Left cardiac atrium (tissue), 4 donors: ENCODE results near the gene RXFP4. TPM values are rescaled to one million over a fixed set of nuclear protein-coding genes. Genes with fewer than 3 reads are reported as not detected.
"Not testable (repeated sequence)": the region's sequence is repeated elsewhere in the genome, so short reads cannot be mapped to it uniquely, and the experiment has no call there.

Source experiments
- ATAC-seq, 2 donors: fragments of 200-7000 bp; cut with Tn5 transposase; one replicate each; pipeline ENCODE4 v1.9.1; 2020; ENCODE audit warnings: mild to moderate bottlenecking in 2 of 2, moderate library complexity in 2 of 2
- DNase-seq: peaks from one replicate; pipeline ENCODE4 v3.0.0-alpha.2; 2020
- intact Hi-C, 2 donors: fragments of 100-400 bp; cut with DNase I; formaldehyde crosslinking; loops; one replicate each; pipeline versions ENCODE4 v1.14.1 to v1.15.1; 2022 to 2023
- total RNA-seq, 2 donors: library from RNA; stranded (reverse); fragmentation: NEBNext Ultra II Directional; extraction: Animal tissue kit (Norgen Biotek cat#: 25700); gene quantifications; one replicate each; pipeline ENCODE4 v1.2.1, GENCODE V29; 2021
- donor health status: DM: no; HTN: yes; CAD: no.
- donor health status: DM: no; HTN: yes; CAD: no; lungs with severe emphysema.
- donor health status: DM: yes; HTN: yes; CAD: no.
- donor health status: Dilated cardiomyopathy.

The RXFP4 gene
- total RNA-seq, 2 donors from 2014 or later, result not detected

GRCh38 chr1:155919801-155920200 lies 21.6 kb upstream of the RXFP4 start:
- intact Hi-C loops, result no loop called here
- DNase-seq (no peak), ATAC-seq (no peak)

DNA sequence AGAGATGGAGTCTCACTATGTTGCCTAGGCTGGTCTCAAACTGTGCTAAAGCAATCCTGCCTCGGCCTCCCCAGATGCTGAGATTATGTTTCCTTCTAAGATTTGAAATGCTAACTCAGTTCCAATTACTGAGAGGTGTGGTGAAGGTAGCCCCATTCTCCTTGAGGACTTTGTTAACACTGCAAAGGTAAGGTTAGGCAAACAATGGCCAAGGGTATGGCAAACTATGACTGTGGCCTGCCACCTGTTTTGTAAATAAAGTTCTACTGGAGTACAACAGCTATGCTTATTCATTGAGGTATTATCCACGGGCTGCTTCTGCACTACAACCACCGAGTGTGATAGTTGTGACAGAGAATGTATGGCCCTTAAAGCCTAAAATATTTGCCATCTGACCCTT lies 20.7 kb upstream of the RXFP4 start:
- intact Hi-C loops, result no loop called here
- DNase-seq (no peak), ATAC-seq (no peak)

DNA sequence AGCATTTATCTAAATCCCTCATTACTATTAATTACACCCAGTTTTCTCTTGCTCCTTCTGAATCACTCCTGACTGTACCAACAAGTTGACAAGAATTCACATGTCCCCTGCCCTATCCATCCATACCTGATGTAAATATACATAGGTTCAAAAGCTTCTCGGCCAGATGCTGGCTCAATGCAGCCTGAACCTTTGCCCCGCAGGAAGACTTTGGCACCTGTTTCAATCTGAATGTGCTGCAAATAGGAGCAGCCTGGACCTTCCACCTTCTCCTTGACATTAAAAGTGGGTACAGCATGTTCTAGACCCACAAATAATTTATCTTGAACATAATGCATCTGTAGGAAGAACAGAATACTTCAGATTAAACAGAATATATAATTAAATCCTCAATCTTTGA lies 15.9 kb upstream of the RXFP4 start:
- ATAC-seq, result no peak
- no peak for DNase-seq
- intact Hi-C loops, result no loop called here

DNA sequence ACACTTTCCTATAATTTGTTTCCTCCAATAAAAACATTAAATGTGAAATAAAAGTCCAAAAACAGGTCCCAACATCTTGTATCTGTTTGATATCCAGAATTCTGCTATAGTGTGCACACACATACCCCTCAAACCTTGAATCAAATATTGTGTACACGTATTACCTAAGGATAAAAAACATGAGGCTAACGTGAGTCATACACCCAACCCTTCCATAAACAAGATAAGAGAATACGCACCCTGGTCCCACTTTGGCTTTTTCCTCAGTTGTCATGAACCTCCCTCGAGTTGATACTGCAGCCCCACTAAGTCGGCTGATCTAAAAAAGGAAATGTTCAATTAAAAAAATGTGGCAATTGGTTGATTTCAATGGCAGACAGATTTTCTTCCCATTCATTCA lies 12.4 kb upstream of the RXFP4 start:
- ATAC-seq (no peak), DNase-seq (no peak)
- intact Hi-C loops, result no loop called here

- DNase-seq, ATAC-seq, intact Hi-C loops: not testable (repeated sequence)
Observed at GRCh38 chr1:155930725-155931124, 10.7 kb upstream of the RXFP4 start.

DNA sequence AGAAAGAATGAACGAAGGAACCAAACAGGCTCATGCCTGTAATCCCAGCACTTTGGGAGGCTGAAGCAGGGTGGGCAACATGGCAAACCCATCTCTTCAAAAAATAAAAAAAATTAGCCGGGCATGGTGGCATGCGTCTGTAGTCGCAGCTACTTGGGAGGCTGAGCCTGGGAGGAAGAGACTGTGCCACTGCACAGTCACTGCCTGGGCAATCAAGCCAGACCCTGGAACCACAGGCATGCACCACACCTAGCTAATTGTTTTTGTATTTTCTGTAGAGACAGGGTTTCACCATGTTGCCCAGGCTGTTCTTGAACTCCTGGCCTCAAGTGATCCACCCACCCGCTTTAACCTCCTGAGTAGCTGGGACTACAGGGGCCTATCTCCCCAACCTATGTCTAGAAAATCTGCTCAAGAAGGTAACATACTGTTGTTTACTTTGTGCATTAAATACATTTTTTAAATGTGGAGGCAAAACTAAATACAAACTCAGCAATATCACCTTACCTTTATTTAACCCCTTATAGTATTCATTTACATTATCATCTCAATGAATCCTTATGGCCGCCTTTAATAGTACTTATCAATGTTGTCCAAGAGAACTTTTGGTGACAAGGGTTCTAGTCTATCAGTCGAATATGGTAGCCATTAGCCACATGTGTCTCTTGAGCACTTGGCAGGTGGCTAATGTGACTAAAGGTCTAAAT lies 10.0 kb upstream of the RXFP4 start:
- intact Hi-C loops, result no loop called here
- ATAC-seq (no peak), DNase-seq (no peak)

DNA sequence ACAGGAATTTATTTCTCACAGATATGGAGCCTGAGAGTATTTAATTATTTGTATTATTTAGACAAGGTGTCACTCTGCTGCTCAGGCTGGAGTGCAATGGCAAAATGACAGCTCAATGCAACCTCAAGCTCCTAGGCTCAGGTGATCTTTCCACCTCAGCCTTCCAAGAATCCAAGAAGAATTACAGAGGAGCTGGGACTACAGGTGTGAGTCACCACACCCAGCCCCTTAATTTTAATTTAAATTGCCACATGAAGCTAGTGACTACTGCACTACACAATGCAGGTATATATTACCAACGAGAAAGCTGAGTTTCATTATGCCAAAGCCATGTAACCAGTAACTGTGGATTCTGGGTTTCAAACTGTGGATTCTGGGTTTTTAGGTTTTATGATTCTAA lies 9.4 kb upstream of the RXFP4 start:
- intact Hi-C loops, result no loop called here
- DNase-seq, result no peak
- no peak for ATAC-seq

GRCh38 chr1:155932487-155932886 lies 9.0 kb upstream of the RXFP4 start:
- no peak for ATAC-seq
- intact Hi-C loops, result no loop called here

GRCh38 chr1:155933591-155934096 lies 7.8 kb upstream of the RXFP4 start:
- DNase-seq (no peak), ATAC-seq (peak in 1 of 2 donors; percentile 4)
- intact Hi-C loops, result no loop called here

More at GRCh38 chr1:155932487-155932886, 9.0 kb upstream of the RXFP4 start:
- no peak for DNase-seq

GRCh38 chr1:155934097-155934935 lies 7.1 kb upstream of the RXFP4 start, which contains the start of gene KHDC4:
KHDC4 (minus strand) TSS chr1:155934413; CDS start chr1:155934373, 40 bp downstream.
- DNase-seq (peak; percentile 97), ATAC-seq (peak; percentile 98)
- intact Hi-C loops, result no loop called here

GRCh38 chr1:155934936-155935590 lies 6.4 kb upstream of the RXFP4 start:
- DNase-seq (no peak), ATAC-seq (no peak)
- intact Hi-C loops, result no loop called here

DNA sequence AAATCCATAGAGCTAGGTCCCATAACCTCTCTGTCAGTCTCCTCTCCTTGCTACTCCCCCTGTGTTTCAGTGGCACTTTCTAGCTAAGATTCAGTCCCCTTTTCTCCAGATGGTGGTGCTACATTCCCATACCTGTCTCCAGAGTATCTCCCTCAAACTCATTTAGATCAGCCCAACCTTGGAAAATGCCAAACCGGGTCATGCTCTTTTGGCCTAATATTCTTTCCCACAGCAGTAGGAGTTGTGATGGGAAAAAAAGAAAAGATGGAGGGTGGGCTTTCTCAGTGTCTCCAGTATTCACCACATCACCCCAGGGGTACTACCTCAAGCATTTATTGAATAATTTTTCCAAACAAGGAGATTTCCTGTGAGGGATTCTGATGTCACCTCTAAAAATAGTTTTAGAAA lies 3.2 kb upstream of the RXFP4 start:
- peak; percentile 4 to 14 for ATAC-seq
- no peak for DNase-seq
- intact Hi-C loops, result loop anchor here (2.0 kb wide), 1 partner anchor 51 kb away; no protein-coding TSS in a partner anchor

GRCh38 chr1:155940482-155940992 lies 901 bp upstream of the RXFP4 start:
- peak; percentile 56 for DNase-seq
- intact Hi-C loops, result loop anchor here in 1 of 2 donors (5.0 kb wide), 1 partner anchor 37 kb away; the partner anchor contains the start of gene ARHGEF2

DNA sequence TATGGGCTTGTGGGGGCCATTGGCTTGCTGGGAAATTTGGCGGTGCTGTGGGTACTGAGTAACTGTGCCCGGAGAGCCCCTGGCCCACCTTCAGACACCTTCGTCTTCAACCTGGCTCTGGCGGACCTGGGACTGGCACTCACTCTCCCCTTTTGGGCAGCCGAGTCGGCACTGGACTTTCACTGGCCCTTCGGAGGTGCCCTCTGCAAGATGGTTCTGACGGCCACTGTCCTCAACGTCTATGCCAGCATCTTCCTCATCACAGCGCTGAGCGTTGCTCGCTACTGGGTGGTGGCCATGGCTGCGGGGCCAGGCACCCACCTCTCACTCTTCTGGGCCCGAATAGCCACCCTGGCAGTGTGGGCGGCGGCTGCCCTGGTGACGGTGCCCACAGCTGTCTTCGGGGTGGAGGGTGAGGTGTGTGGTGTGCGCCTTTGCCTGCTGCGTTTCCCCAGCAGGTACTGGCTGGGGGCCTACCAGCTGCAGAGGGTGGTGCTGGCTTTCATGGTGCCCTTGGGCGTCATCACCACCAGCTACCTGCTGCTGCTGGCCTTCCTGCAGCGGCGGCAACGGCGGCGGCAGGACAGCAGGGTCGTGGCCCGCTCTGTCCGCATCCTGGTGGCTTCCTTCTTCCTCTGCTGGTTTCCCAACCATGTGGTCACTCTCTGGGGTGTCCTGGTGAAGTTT lies 550 bp downstream of the RXFP4 start:
- intact Hi-C loops, result loop anchor here in 1 of 2 donors (5.0 kb wide), 1 partner anchor 35 kb away; the partner anchor contains the start of gene ARHGEF2
- ATAC-seq, result peak in 1 of 2 donors; percentile 1

More at GRCh38 chr1:155940482-155940992, 901 bp upstream of the RXFP4 start:
- ATAC-seq, result peak; percentile 70 to 75

DNA sequence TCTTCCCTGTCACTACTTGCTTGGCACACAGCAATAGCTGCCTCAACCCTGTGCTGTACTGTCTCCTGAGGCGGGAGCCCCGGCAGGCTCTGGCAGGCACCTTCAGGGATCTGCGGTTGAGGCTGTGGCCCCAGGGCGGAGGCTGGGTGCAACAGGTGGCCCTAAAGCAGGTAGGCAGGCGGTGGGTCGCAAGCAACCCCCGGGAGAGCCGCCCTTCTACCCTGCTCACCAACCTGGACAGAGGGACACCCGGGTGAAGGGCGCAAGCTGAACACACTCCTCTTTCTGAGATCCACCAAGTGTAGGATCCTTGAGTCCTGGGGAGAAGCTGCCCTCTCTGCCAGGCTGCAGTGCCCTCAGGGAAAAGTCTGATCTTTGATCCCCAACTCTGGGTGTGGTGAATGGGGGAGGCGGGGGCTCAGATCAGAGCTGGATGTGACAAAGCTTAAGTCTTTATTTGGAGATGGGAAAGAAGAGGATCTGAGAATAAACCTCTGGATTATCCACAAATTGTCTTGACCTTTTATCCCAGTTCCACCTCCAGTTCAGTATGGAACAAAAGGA lies 1.2 kb downstream of the RXFP4 start:
- intact Hi-C loops, result loop anchor here in 1 of 2 donors (5.0 kb wide), 1 partner anchor 35 kb away; the partner anchor contains the start of gene ARHGEF2
- no peak for DNase-seq
- no peak for ATAC-seq

More for the DNA sequence above, 550 bp downstream of the RXFP4 start:
- DNase-seq, result no peak

DNA sequence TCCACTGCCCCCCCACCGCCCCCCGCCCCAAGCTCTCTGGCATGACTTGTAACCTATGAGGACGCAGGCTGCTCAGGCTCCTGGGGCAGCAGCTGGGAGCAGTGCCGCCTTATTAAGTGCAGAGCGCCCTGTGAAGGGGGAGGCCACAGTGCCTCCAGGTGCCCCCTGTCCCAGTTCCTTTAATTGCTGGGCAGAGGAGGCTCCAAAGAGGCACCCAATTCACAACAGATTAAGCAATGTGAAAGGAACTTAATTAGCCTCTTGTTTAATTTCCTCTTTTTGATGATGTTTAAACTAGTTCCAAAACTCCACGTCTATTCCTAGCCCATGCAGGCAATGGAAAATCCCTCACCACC lies 3.0 kb downstream of the RXFP4 start:
- no peak for DNase-seq
- intact Hi-C loops, result loop anchor here in 1 of 2 donors (5.0 kb wide), 1 partner anchor 33 kb away; the partner anchor contains the start of gene ARHGEF2

DNA sequence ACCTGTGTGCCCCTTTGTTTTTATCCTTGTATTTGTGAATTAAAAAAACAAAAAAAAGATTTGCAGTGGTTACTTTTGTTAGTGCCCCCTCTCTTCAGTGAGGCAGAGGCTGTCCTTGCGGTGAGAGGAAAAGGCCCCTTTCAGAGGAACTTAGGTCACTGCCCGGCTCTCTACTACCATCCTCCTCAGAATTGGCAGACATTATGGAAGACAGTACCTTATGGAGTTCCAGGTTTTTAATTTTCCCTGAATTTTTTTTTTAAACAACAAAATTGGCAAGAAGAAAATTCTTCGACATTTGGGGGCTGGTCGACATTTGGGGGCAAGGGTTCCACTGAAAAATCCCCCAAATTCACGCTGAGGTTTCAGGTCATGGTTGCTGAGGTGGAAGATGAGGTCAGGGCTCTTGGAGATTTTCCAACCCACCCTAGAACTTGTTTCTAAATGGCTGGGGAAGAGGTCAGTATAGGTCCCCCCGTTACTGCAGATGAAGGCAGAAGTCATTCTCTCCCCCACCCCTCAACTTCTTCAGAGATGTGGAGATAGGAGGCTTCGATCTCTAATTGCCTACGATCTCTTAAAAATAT lies 5.3 kb downstream of the RXFP4 start:
- no peak for DNase-seq
- ATAC-seq, result no peak
- intact Hi-C loops, result no loop called here

More for the DNA sequence above, 3.0 kb downstream of the RXFP4 start:
- no peak for ATAC-seq

DNA sequence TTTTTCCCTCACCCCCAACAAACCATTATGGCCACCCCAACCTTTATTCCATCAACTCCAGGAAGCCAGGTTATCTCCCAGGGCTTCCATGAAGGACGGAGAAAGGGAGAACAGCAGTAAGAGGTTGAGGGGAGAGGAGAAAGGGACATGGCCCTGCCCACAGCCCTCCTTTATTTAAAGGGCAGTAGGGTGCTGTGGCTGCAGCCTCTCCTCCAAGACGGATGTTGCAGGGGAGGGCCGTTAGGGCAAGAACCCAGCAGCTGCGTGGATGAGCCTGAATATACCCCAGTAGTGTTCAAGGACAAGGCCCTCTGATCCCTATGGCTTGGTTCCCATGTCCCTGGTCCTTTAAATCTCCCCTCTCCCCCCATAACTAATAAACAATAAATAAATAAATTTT lies 5.9 kb downstream of the RXFP4 start:
- DNase-seq (no peak), ATAC-seq (no peak)
- intact Hi-C loops, result no loop called here
